DND-41 (cell line): ENCODE results near the gene SLC25A44.

Experiments used
- CTCF ChIP-seq: IDR thresholded peaks from 2 replicates; pipeline ENCODE4 v1.5.1; 2012; ENCODE audit warnings: borderline replicate concordance, low read length, moderate library complexity, mild to moderate bottlenecking; ENCODE audit not compliant: poor library complexity, severe bottlenecking; ENCODE audit errors: extremely low read depth
- EZH2 ChIP-seq: IDR thresholded peaks from 3 replicates; pipeline ENCODE4 v1.6.1; 2012; ENCODE audit warnings: borderline replicate concordance, low read depth, mild to moderate bottlenecking, moderate library complexity, low read length, inconsistent platforms; ENCODE audit not compliant: severe bottlenecking

GRCh38 chr1:156194300-156194652 lies 372 bp downstream of the SLC25A44 start:
- no peak for TF ChIP-seq EZH2
- no peak for TF ChIP-seq CTCF
